Measurements from ENCODE around the gene SLF1.

Gene SLF1

GRCh38 chr5:94692581-94692980, 74.1 kb downstream of the SLF1 start:
- Histone ChIP-seq H3K27ac (ENCODE audit: low read depth, low read length) (no peak overlapping the region), H3K36me3 (ENCODE audit: control insufficient read depth, insufficient read depth, low read length) (peaks cover 29% of the 10 kb centered on the region), H3K27me3 (ENCODE audit: control insufficient read depth, insufficient read depth, low read length) (no peaks in the 10 kb centered on the region), H3K4me1 (ENCODE audit: control insufficient read depth, insufficient read depth, low read length) (peaks cover 3% of the 10 kb centered on the region; the same call in 1 of the 2 replicates), H3K4me3 (ENCODE audit: low read depth, low read length) (no peak overlapping the region), H3K9ac (ENCODE audit: low read length) (no peak overlapping the region), H3K9me3 (ENCODE audit: control insufficient read depth, insufficient read depth, low read depth, low read length) (no peaks in the 10 kb centered on the region)

- Histone ChIP-seq H3K9ac (ENCODE audit: low read length) (no peak overlapping the region), H3K4me1 (ENCODE audit: control insufficient read depth, insufficient read depth, low read length) (peaks cover 3% of the 10 kb centered on the region; the same call in 1 of the 2 replicates), H3K27me3 (ENCODE audit: control insufficient read depth, insufficient read depth, low read length) (no peaks in the 10 kb centered on the region), H3K4me3 (ENCODE audit: low read depth, low read length) (no peak overlapping the region), H3K9me3 (ENCODE audit: control insufficient read depth, insufficient read depth, low read depth, low read length) (no peaks in the 10 kb centered on the region), H3K27ac (ENCODE audit: low read depth, low read length) (no peak overlapping the region), H3K36me3 (ENCODE audit: control insufficient read depth, insufficient read depth, low read length) (peaks cover 26% of the 10 kb centered on the region)
Observed at GRCh38 chr5:94693043-94693822, 74.8 kb downstream of the SLF1 start.

DNA sequence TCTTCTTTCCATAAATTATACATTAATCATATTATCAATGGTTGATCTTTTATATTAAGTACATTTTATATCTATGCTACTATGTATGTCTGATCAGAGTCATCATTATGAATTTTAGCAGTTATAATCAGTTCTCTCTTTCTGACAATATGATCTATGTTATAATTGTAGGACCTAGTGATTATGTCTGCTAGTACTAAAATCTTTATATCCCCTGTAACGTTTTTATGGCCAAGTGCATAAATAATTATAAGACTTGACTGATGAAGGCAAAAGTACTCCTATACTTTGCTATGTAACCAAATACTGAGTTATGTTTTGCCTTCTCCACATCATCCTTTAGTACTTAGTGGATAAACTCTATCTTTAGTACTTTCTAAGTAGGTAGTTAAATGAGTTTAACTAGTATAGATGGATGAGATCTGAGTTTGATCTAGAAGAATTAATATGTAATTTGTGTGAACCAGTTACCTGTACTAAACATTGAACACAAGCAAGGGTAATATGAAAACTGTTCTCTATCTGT, 75.4 kb downstream of the SLF1 start:
- Histone ChIP-seq H3K36me3 (ENCODE audit: control insufficient read depth, insufficient read depth, low read length) (peaks cover 19% of the 10 kb centered on the region), H3K9ac (ENCODE audit: low read length) (no peak overlapping the region), H3K27me3 (ENCODE audit: control insufficient read depth, insufficient read depth, low read length) (no peaks in the 10 kb centered on the region), H3K27ac (ENCODE audit: low read depth, low read length) (no peak overlapping the region), H3K4me3 (ENCODE audit: low read depth, low read length) (no peak overlapping the region), H3K4me1 (ENCODE audit: control insufficient read depth, insufficient read depth, low read length) (peaks cover 3% of the 10 kb centered on the region; the same call in 1 of the 2 replicates), H3K9me3 (ENCODE audit: control insufficient read depth, insufficient read depth, low read depth, low read length) (no peaks in the 10 kb centered on the region)

GRCh38 chr5:94694671-94695070, 76.2 kb downstream of the SLF1 start:
- Histone ChIP-seq H3K4me1 (ENCODE audit: control insufficient read depth, insufficient read depth, low read length) (peaks cover 3% of the 10 kb centered on the region; the same call in 1 of the 2 replicates), H3K4me3 (ENCODE audit: low read depth, low read length) (no peak overlapping the region), H3K36me3 (ENCODE audit: control insufficient read depth, insufficient read depth, low read length) (peaks cover 13% of the 10 kb centered on the region), H3K27ac (ENCODE audit: low read depth, low read length) (no peak overlapping the region), H3K9me3 (ENCODE audit: control insufficient read depth, insufficient read depth, low read depth, low read length) (no peaks in the 10 kb centered on the region), H3K9ac (ENCODE audit: low read length) (no peak overlapping the region), H3K27me3 (ENCODE audit: control insufficient read depth, insufficient read depth, low read length) (no peaks in the 10 kb centered on the region)

DNA sequence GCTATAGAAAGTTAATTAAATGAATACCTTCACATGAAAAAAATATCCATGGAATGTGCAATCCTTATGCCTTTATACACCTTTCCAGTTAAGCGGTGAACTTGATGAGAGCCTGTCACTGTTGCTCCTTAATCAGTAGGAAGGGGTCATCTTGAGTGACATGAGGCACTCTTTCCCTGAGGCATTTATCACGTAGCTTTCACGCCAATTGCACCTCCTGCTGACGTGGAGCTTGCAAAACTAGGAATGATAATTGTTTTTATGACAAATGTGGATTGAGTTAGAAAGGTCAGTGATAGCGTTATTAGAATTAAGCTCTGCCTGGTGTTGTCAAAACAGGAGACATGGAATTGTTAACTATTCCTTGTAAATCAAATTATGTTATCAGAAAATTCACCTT, 79.7 kb downstream of the SLF1 start:
- Histone ChIP-seq H3K27ac (ENCODE audit: low read depth, low read length) (no peak overlapping the region), H3K9ac (ENCODE audit: low read length) (no peak overlapping the region), H3K27me3 (ENCODE audit: control insufficient read depth, insufficient read depth, low read length) (no peaks in the 10 kb centered on the region), H3K36me3 (ENCODE audit: control insufficient read depth, insufficient read depth, low read length) (peaks cover 13% of the 10 kb centered on the region), H3K4me3 (ENCODE audit: low read depth, low read length) (no peak overlapping the region), H3K4me1 (ENCODE audit: control insufficient read depth, insufficient read depth, low read length) (no peaks in the 10 kb centered on the region), H3K9me3 (ENCODE audit: control insufficient read depth, insufficient read depth, low read depth, low read length) (no peaks in the 10 kb centered on the region)

DNA sequence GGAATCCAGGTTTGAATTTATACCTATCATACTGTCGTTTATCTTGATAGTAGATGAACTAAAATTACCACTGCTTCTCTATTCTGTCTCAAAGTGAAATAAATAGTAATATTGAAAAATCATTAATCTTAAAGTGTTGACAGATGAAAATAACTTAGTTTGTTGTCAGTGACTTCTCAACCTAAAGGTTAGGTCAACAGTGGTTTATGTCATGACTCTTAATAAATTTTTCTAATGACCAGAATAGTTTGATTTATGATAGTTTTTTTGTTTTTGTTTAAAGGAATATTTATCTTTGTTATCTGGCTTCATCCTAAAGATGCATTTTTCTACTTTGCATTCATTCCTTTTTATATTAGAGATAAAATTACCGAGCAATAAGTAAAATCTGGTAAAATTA, 81.1 kb downstream of the SLF1 start:
- no peaks in the 10 kb centered on the region for H3K4me1 ChIP-seq (ENCODE audit: control insufficient read depth, insufficient read depth, low read length)

GRCh38 chr5:94700592-94700991, 82.1 kb downstream of the SLF1 start:
- peaks cover 5% of the 10 kb centered on the region; the same call in 1 of the 2 replicates for H3K36me3 ChIP-seq (ENCODE audit: control insufficient read depth, insufficient read depth, low read length)
- no peak overlapping the region for H3K4me3 ChIP-seq (ENCODE audit: low read depth, low read length)
- H3K9me3 ChIP-seq (ENCODE audit: control insufficient read depth, insufficient read depth, low read depth, low read length), result no peaks in the 10 kb centered on the region
- no peaks in the 10 kb centered on the region for H3K4me1 ChIP-seq (ENCODE audit: control insufficient read depth, insufficient read depth, low read length)
- no peak overlapping the region for H3K27ac ChIP-seq (ENCODE audit: low read depth, low read length)
- no peak overlapping the region for H3K9ac ChIP-seq (ENCODE audit: low read length)
- no peaks in the 10 kb centered on the region for H3K27me3 ChIP-seq (ENCODE audit: control insufficient read depth, insufficient read depth, low read length)

More for the DNA sequence above, 81.1 kb downstream of the SLF1 start:
- Histone ChIP-seq H3K4me3 (ENCODE audit: low read depth, low read length) (no peak overlapping the region), H3K36me3 (ENCODE audit: control insufficient read depth, insufficient read depth, low read length) (peaks cover 10% of the 10 kb centered on the region), H3K27ac (ENCODE audit: low read depth, low read length) (no peak overlapping the region), H3K9ac (ENCODE audit: low read length) (no peak overlapping the region), H3K27me3 (ENCODE audit: control insufficient read depth, insufficient read depth, low read length) (no peaks in the 10 kb centered on the region), H3K9me3 (ENCODE audit: control insufficient read depth, insufficient read depth, low read depth, low read length) (no peaks in the 10 kb centered on the region)

- no peaks in the 10 kb centered on the region for H3K4me1 ChIP-seq (ENCODE audit: control insufficient read depth, insufficient read depth, low read length)
- no peak overlapping the region for H3K27ac ChIP-seq (ENCODE audit: low read depth, low read length)
Observed at GRCh38 chr5:94702729-94703128, 84.3 kb downstream of the SLF1 start.

DNA sequence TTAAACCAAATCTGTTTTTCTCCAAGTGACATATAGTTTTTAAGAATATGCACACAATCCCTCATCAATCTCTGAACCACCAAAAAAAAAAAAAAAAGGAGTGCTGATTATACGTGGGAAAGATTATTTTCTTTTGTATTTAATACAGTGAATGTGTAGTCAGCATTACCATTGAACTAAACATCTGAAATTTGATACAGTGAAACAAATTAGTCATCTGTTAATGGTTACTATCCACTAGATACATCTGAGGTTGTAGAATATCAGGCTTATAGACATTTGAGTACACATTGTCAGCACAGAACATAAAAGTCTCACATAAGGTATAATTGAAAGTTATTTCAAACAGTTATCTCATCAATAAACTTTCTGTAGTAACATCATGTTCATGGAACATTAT, 87.0 kb downstream of the SLF1 start:
- H3K27ac ChIP-seq (ENCODE audit: low read depth, low read length), result no peak overlapping the region
- no peaks in the 10 kb centered on the region for H3K4me1 ChIP-seq (ENCODE audit: control insufficient read depth, insufficient read depth, low read length)
- H3K9me3 ChIP-seq (ENCODE audit: control insufficient read depth, insufficient read depth, low read depth, low read length), result no peaks in the 10 kb centered on the region
- no peak overlapping the region for H3K9ac ChIP-seq (ENCODE audit: low read length)
- peaks cover 11% of the 10 kb centered on the region for H3K36me3 ChIP-seq (ENCODE audit: control insufficient read depth, insufficient read depth, low read length)
- H3K4me3 ChIP-seq (ENCODE audit: low read depth, low read length), result no peak overlapping the region
- no peaks in the 10 kb centered on the region for H3K27me3 ChIP-seq (ENCODE audit: control insufficient read depth, insufficient read depth, low read length)

More at GRCh38 chr5:94702729-94703128, 84.3 kb downstream of the SLF1 start:
- H3K27me3 ChIP-seq (ENCODE audit: control insufficient read depth, insufficient read depth, low read length), result no peaks in the 10 kb centered on the region
- no peak overlapping the region for H3K4me3 ChIP-seq (ENCODE audit: low read depth, low read length)
- no peak overlapping the region for H3K9ac ChIP-seq (ENCODE audit: low read length)
- H3K9me3 ChIP-seq (ENCODE audit: control insufficient read depth, insufficient read depth, low read depth, low read length), result no peaks in the 10 kb centered on the region
- H3K36me3 ChIP-seq (ENCODE audit: control insufficient read depth, insufficient read depth, low read length), result peaks cover 5% of the 10 kb centered on the region; the same call in 1 of the 2 replicates

- Histone ChIP-seq H3K27me3 (ENCODE audit: control insufficient read depth, insufficient read depth, low read length) (no peaks in the 10 kb centered on the region), H3K36me3 (ENCODE audit: control insufficient read depth, insufficient read depth, low read length) (peaks cover 13% of the 10 kb centered on the region), H3K4me3 (ENCODE audit: low read depth, low read length) (no peak overlapping the region), H3K9ac (ENCODE audit: low read length) (no peak overlapping the region), H3K4me1 (ENCODE audit: control insufficient read depth, insufficient read depth, low read length) (no peaks in the 10 kb centered on the region), H3K9me3 (ENCODE audit: control insufficient read depth, insufficient read depth, low read depth, low read length) (no peaks in the 10 kb centered on the region), H3K27ac (ENCODE audit: low read depth, low read length) (no peak overlapping the region)
Observed at GRCh38 chr5:94707359-94707758, 88.9 kb downstream of the SLF1 start.

DNA sequence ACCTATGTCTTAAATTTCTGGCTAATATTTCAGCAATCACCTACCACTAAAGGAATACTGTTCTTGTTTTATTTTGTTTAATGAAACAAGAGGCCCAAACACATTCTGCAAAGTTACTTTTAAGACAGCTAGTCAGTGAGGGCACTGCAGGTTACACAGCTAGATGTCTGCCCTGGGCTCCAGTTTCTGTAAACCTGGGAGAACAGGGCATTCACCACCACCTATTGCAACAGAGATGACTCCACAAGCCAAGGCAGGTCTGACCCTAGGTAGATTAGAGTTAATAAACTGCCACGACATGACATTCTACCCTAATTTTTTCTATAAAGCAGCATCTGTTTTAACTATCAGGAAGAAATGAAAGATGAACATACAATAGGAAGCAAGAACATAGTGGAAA, 90.8 kb downstream of the SLF1 start:
- no peak overlapping the region for H3K27ac ChIP-seq (ENCODE audit: low read depth, low read length)
- peaks cover 19% of the 10 kb centered on the region for H3K36me3 ChIP-seq (ENCODE audit: control insufficient read depth, insufficient read depth, low read length)
- H3K27me3 ChIP-seq (ENCODE audit: control insufficient read depth, insufficient read depth, low read length), result no peaks in the 10 kb centered on the region
- H3K4me1 ChIP-seq (ENCODE audit: control insufficient read depth, insufficient read depth, low read length), result no peaks in the 10 kb centered on the region
- H3K9me3 ChIP-seq (ENCODE audit: control insufficient read depth, insufficient read depth, low read depth, low read length), result no peaks in the 10 kb centered on the region
- H3K9ac ChIP-seq (ENCODE audit: low read length), result no peak overlapping the region
- H3K4me3 ChIP-seq (ENCODE audit: low read depth, low read length), result no peak overlapping the region

Measured in HUES6 (cell line).